Esophagus squamous epithelium (tissue), 4 donors: Measurements from ENCODE around the gene CLMP.

Experiments used
- CTCF ChIP-seq, 6 experiments: fragments of 450-650 bp in 4 of 6; fragments of 200-600 bp in 2 of 6; sonication (generic) in 2 of 6; IDR thresholded peaks; one replicate each; pipeline ENCODE4 v1.5.1; 2016 to 2019; ENCODE audit warnings: antibody characterized with exemption in 6 of 6, mild to moderate bottlenecking in 4 of 6, moderate library complexity in 4 of 6
- POLR2A ChIP-seq, 4 donors: fragments of 450-650 bp; IDR thresholded peaks; one replicate each; pipeline ENCODE4 v1.6.1; 2017; ENCODE audit warnings: antibody characterized with exemption in 4 of 4, mild to moderate bottlenecking in 4 of 4, moderate library complexity in 3 of 4

DNA sequence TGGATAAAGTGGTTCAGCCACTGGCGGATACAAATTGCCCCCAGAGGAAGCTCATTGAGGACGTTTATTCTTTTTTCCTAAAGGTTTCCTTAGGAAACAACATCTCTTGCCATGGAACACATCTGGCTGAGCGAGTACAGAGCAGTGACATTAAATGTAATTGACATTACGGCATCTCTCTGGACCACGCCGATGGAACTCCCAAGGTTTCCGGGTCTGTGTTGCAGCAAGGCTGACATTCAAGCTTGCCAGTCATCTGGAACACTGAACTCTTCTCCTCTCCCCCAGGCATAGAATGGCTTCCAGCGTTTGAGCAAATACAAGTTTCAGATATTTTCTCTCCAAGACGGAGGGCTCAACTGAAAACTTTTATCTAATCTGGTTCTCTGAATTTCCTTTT, 42.1 kb downstream of the CLMP start:
- TF ChIP-seq CTCF (IDR thresholded peaks at IDR 0.05) = no peak
- TF ChIP-seq POLR2A (IDR thresholded peaks at IDR 0.05) = no peak
